Measurements from ENCODE around the gene CT47B1. TPM values are rescaled to one million over a fixed set of nuclear protein-coding genes. Genes with fewer than 3 reads are reported as not detected.

CT47B1 gene
- total RNA-seq, 1 donor from 2014 or later, result not detected

GRCh38 chrX:120825146-120825545, 50.5 kb downstream of the CT47B1 start:
- Mint-ChIP-seq H3K27ac (ENCODE audit: unreplicated experiment) (no peak overlapping the region), H3K4me1 (ENCODE audit: unreplicated experiment) (no peaks in the 10 kb centered on the region)

GRCh38 chrX:120824021-120824420, 51.6 kb downstream of the CT47B1 start:
- no peak overlapping the region for H3K4me3 Mint-ChIP-seq (ENCODE audit: unreplicated experiment)
- peaks cover 4% of the 10 kb centered on the region for H3K27me3 Mint-ChIP-seq (ENCODE audit: unreplicated experiment)
- DNase-seq (ENCODE audit: low spot score), result no peak
- TF ChIP-seq CTCF (IDR thresholded peaks at IDR 0.05; ENCODE audit: unreplicated experiment), result no peak
- no peaks in the 10 kb centered on the region for H3K4me1 Mint-ChIP-seq (ENCODE audit: unreplicated experiment)
- H3K36me3 Mint-ChIP-seq (ENCODE audit: low read depth, unreplicated experiment), result no peaks in the 10 kb centered on the region
- H3K9me3 Mint-ChIP-seq (ENCODE audit: unreplicated experiment), result no peaks in the 10 kb centered on the region
- H3K27ac Mint-ChIP-seq (ENCODE audit: unreplicated experiment), result no peak overlapping the region

More at GRCh38 chrX:120825146-120825545, 50.5 kb downstream of the CT47B1 start:
- no peak for DNase-seq (ENCODE audit: low spot score)
- Mint-ChIP-seq H3K4me3 (ENCODE audit: unreplicated experiment) (no peak overlapping the region), H3K9me3 (ENCODE audit: unreplicated experiment) (no peaks in the 10 kb centered on the region), H3K36me3 (ENCODE audit: low read depth, unreplicated experiment) (no peaks in the 10 kb centered on the region), H3K27me3 (ENCODE audit: unreplicated experiment) (peaks cover 6% of the 10 kb centered on the region)
- TF ChIP-seq CTCF (IDR thresholded peaks at IDR 0.05; ENCODE audit: unreplicated experiment), result no peak

GRCh38 chrX:120823556-120823955, 52.1 kb downstream of the CT47B1 start:
- Mint-ChIP-seq H3K4me1 (ENCODE audit: unreplicated experiment) (no peaks in the 10 kb centered on the region), H3K27ac (ENCODE audit: unreplicated experiment) (no peak overlapping the region), H3K27me3 (ENCODE audit: unreplicated experiment) (peaks cover 4% of the 10 kb centered on the region), H3K36me3 (ENCODE audit: low read depth, unreplicated experiment) (no peaks in the 10 kb centered on the region), H3K4me3 (ENCODE audit: unreplicated experiment) (no peak overlapping the region), H3K9me3 (ENCODE audit: unreplicated experiment) (no peaks in the 10 kb centered on the region)
- TF ChIP-seq CTCF (IDR thresholded peaks at IDR 0.05; ENCODE audit: unreplicated experiment), result no peak
- no peak for DNase-seq (ENCODE audit: low spot score)

Other genes starting within 250 kb of the CT47B1 start
- 15.6 TPM for gene C1GALT1C1, start 245.8 kb downstream of the CT47B1 start, total RNA-seq (ENCODE audit: unreplicated experiment)
- not detected for gene CT47A11, start 61.3 kb upstream of the CT47B1 start, total RNA-seq (ENCODE audit: unreplicated experiment)
- not detected for gene CT47A10, start 66.2 kb upstream of the CT47B1 start, total RNA-seq (ENCODE audit: unreplicated experiment)
- gene CT47A9, start 71.0 kb upstream of the CT47B1 start, total RNA-seq (ENCODE audit: unreplicated experiment), result not detected
- gene CT47A8, start 75.9 kb upstream of the CT47B1 start, total RNA-seq (ENCODE audit: unreplicated experiment), result not detected
- gene CT47A7, start 80.7 kb upstream of the CT47B1 start, total RNA-seq (ENCODE audit: unreplicated experiment), result not detected
- gene CT47A6, start 85.6 kb upstream of the CT47B1 start, total RNA-seq (ENCODE audit: unreplicated experiment), result not detected
- not detected for gene CT47A5, start 90.5 kb upstream of the CT47B1 start, total RNA-seq (ENCODE audit: unreplicated experiment)
- gene CT47A4, start 95.3 kb upstream of the CT47B1 start, total RNA-seq (ENCODE audit: unreplicated experiment), result not detected
- not detected for gene CT47A3, start 100.2 kb upstream of the CT47B1 start, total RNA-seq (ENCODE audit: unreplicated experiment)
- gene CT47A2, start 105.1 kb upstream of the CT47B1 start, total RNA-seq (ENCODE audit: unreplicated experiment), result not detected
- not detected for gene CT47A1, start 109.9 kb upstream of the CT47B1 start, total RNA-seq (ENCODE audit: unreplicated experiment)
- gene GLUD2, start 171.7 kb upstream of the CT47B1 start, total RNA-seq (ENCODE audit: unreplicated experiment), result 0.46 TPM